Fibroblast of pulmonary artery (primary cell): ENCODE results near the gene PIK3R5.

Experiments
- DNase-seq: peaks from one replicate; pipeline ENCODE4 v3.0.0-alpha.2; 2010; ENCODE audit warnings: low read depth
- H3K4me3 ChIP-seq: replicated peaks from 2 replicates; pipeline ENCODE4 v1.5.1; 2011; ENCODE audit warnings: low read depth, mild to moderate bottlenecking, control low read depth, low read length, moderate library complexity
- CTCF ChIP-seq: IDR thresholded peaks from 2 replicates; pipeline ENCODE4 v1.5.1; 2011; ENCODE audit warnings: mild to moderate bottlenecking, control low read depth, low read length, inconsistent platforms; ENCODE audit errors: missing control alignments

Gene PIK3R5

GRCh38 chr17:8944748-8945147 is 20.8 kb downstream of the PIK3R5 start:
- no peak for TF ChIP-seq CTCF
- DNase-seq: no peak
- no peak overlapping the region for H3K4me3 ChIP-seq

GRCh38 chr17:8944083-8944482 is 21.4 kb downstream of the PIK3R5 start:
- TF ChIP-seq CTCF: no peak
- DNase-seq: no peak
- no peak overlapping the region for H3K4me3 ChIP-seq

GRCh38 chr17:8941980-8942622 is 23.4 kb downstream of the PIK3R5 start:
- H3K4me3 ChIP-seq: no peak overlapping the region

GRCh38 chr17:8941520-8941919 is 24.0 kb downstream of the PIK3R5 start:
- no peak for DNase-seq
- TF ChIP-seq CTCF: no peak
- no peak overlapping the region for H3K4me3 ChIP-seq

More at GRCh38 chr17:8941980-8942622, 23.4 kb downstream of the PIK3R5 start:
- no peak for TF ChIP-seq CTCF
- DNase-seq: no peak

GRCh38 chr17:8940866-8941471 is 24.5 kb downstream of the PIK3R5 start:
- no peak overlapping the region for H3K4me3 ChIP-seq
- no peak for DNase-seq
- no peak for TF ChIP-seq CTCF

GRCh38 chr17:8939496-8940334 is 25.8 kb downstream of the PIK3R5 start:
- no peak for DNase-seq
- no peak overlapping the region for H3K4me3 ChIP-seq
- TF ChIP-seq CTCF: no peak
